ENCODE results near the gene PLAC9.
A peak's percentile ranks its signal among the peaks of the same experiment; 100 is the strongest.

Gene PLAC9

GRCh38 chr10:80168162-80168511, 35.6 kb downstream of the PLAC9 start:
- no peak for TF ChIP-seq CTCF (IDR thresholded peaks at IDR 0.05)
- Histone ChIP-seq H3K4me3 (ENCODE audit: low read depth in 1 of 2, low read length in 1 of 2) (no peak overlapping the region), H3K4me1 (ENCODE audit: control insufficient read depth in 1 of 2, insufficient read depth in 1 of 2, low read depth in 1 of 2, low read length in 1 of 2) (peaks cover 20 to 31% of the 10 kb centered on the region in 2 experiments), H3K9me3 (peaks cover 3% of the 10 kb centered on the region), H3K36me3 (peaks cover 100% of the 10 kb centered on the region), H3K27ac (no peak overlapping the region), H3K27me3 (no peaks in the 10 kb centered on the region)

DNA sequence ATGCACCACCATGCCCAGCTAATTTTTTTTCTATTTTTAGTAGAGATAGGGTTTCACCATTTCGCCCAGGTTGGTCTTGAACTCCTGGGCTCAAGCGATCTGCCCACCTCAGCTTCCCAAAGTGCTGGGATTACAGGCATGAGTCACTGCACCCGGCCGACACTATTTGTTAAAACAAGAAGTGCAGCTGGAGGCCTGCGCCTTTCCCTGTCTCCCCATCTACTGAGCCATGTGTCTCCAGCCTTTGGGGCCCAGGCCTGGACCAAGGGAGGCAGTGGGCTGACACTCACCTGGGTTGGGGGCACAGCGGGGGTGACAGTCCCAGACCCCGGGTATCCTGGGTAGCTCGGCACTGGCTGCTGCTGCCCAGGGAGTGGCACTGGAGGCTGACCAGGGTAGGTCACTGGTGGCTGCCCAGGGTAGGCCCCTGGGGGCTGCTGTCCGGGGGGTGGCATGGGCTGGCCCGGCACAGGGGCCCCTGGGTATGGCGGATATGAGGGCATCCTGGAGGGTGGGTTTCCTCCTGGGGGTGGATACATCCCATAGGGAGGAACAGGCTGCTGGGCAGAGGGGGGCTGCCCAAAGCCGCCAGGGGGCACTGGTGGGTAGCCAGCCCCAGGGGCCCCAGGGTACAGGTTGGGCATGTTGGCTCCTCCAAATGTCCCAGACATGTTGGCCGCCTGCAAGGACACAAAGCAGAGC, 36.3 kb downstream of the PLAC9 start:
- peaks cover 27 to 38% of the 10 kb centered on the region in 2 experiments for H3K4me1 ChIP-seq (ENCODE audit: control insufficient read depth in 1 of 2, insufficient read depth in 1 of 2, low read depth in 1 of 2, low read length in 1 of 2)
- no peaks in the 10 kb centered on the region for H3K9me3 ChIP-seq
- TF ChIP-seq CTCF (IDR thresholded peaks at IDR 0.05): no peak
- H3K4me3 ChIP-seq (ENCODE audit: low read depth in 1 of 2, low read length in 1 of 2): no peak overlapping the region
- no peak overlapping the region for H3K27ac ChIP-seq
- H3K36me3 ChIP-seq: peaks cover 100% of the 10 kb centered on the region
- no peaks in the 10 kb centered on the region for H3K27me3 ChIP-seq

DNA sequence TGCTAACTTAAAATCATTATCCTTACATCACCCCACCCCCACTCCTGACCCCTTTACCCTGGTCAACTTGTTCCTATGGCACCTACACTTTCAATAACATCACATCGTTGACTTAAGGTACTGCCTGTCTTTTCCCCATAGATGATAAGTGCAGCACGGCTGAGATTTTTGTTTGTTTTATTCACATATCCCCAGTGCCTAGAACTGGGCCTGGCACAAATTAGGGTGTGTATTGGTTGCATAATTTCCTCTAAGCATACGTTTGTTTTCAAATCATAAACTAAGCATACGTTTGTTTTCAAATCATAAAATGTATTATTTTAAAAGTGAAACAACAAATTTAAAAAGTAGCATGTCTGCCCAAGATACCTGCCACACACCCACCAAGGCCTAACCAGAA, 37.5 kb downstream of the PLAC9 start:
- peaks cover 94% of the 10 kb centered on the region for H3K36me3 ChIP-seq
- H3K4me1 ChIP-seq (ENCODE audit: control insufficient read depth in 1 of 2, insufficient read depth in 1 of 2, low read depth in 1 of 2, low read length in 1 of 2): peaks cover 29 to 40% of the 10 kb centered on the region in 2 experiments
- H3K27ac ChIP-seq: peak overlapping the region; percentile 61
- no peak overlapping the region for H3K4me3 ChIP-seq (ENCODE audit: low read depth in 1 of 2, low read length in 1 of 2)
- no peak for TF ChIP-seq CTCF (IDR thresholded peaks at IDR 0.05)
- no peaks in the 10 kb centered on the region for H3K27me3 ChIP-seq
- no peaks in the 10 kb centered on the region for H3K9me3 ChIP-seq

DNA sequence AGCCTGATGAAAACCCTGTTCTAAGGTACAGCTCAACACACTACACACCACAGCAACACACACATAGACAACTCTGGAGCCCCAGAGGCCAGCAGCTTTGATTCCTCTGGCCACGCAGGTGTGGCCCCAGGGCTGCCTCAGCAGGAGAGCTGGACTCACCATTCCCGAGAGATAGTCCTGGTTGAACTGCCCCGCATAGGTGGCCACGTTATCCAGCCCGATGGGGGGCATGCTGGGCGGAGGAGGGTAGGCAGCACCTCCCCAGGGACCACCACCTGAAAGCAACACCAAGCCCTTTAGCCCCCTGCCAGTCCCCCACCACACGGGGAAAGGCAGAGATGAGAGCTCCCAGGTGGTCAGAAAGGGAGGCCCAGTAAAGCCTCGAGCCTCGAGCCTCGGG, 38.1 kb downstream of the PLAC9 start:
- no peak for TF ChIP-seq CTCF (IDR thresholded peaks at IDR 0.05)
- H3K4me1 ChIP-seq (ENCODE audit: control insufficient read depth in 1 of 2, insufficient read depth in 1 of 2, low read depth in 1 of 2, low read length in 1 of 2): peaks cover 29 to 40% of the 10 kb centered on the region in 2 experiments
- H3K9me3 ChIP-seq: no peaks in the 10 kb centered on the region
- peak overlapping the region; percentile 61 for H3K27ac ChIP-seq
- H3K27me3 ChIP-seq: no peaks in the 10 kb centered on the region
- H3K36me3 ChIP-seq: peaks cover 90% of the 10 kb centered on the region
- no peak overlapping the region for H3K4me3 ChIP-seq (ENCODE audit: low read depth in 1 of 2, low read length in 1 of 2)

DNA sequence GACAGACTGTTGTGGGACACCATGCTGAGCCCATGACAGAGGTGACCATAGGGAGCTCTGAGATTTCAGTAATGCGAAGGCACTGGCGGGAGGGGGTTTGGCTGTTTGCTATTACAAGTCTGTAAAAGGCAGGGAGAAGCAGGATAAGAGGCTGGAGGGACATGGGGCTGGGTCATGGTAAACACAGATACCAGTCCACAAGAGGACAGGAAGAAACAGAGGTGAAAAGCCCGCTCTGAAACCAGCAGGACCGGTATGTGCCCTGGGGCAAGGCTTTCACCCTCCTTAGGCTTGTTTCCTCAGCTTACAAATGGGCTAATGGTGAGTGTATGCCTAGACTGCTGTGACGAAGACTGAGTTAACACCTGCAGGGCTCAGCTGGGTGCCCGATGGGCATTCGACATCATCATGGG, 38.7 kb downstream of the PLAC9 start:
- Histone ChIP-seq H3K4me1 (ENCODE audit: control insufficient read depth in 1 of 2, insufficient read depth in 1 of 2, low read depth in 1 of 2, low read length in 1 of 2) (peaks cover 29 to 41% of the 10 kb centered on the region in 2 experiments), H3K4me3 (ENCODE audit: low read depth in 1 of 2, low read length in 1 of 2) (no peak overlapping the region), H3K9me3 (no peaks in the 10 kb centered on the region), H3K27ac (peak overlapping the region; percentile 61), H3K27me3 (no peaks in the 10 kb centered on the region), H3K36me3 (peaks cover 84% of the 10 kb centered on the region)
- TF ChIP-seq CTCF (IDR thresholded peaks at IDR 0.05): no peak

Measured in neutrophil (primary cell).